Activated CD8-positive, alpha-beta memory T cell treated with anti-CD3 and anti-CD28 coated beads, Interleukin-2, amount 50 U/mL, for 1 hour (primary cell): ENCODE results near the gene AMH.
"Not testable (repeated sequence)": the region's sequence is repeated elsewhere in the genome, so short reads cannot be mapped to it uniquely, and the experiment has no call there.

Experiments
- DNase-seq: peaks from one replicate; pipeline ENCODE4 v3.0.0-alpha.2; 2020; ENCODE audit errors: extremely low read depth

AMH gene

GRCh38 chr19:2249010-2249866 is at the start of gene AMH:
Gene AMH (plus strand): TSS chr19:2249323. CDS start chr19:2249333, 10 bp downstream.
- no peak for DNase-seq

- no peak for DNase-seq
Measured at GRCh38 chr19:2199861-2200623, 49.1 kb upstream of the AMH start.

- DNase-seq, result not testable (repeated sequence)
Measured at GRCh38 chr19:2200624-2201294, 48.4 kb upstream of the AMH start.

GRCh38 chr19:2201473-2202148 is 47.5 kb upstream of the AMH start:
- no peak for DNase-seq

- no peak for DNase-seq
Measured at GRCh38 chr19:2202366-2202765, 46.8 kb upstream of the AMH start.

GRCh38 chr19:2207008-2207407 is 42.1 kb upstream of the AMH start:
- DNase-seq, result no peak

GRCh38 chr19:2207991-2208860 is 40.9 kb upstream of the AMH start:
- no peak for DNase-seq

- no peak for DNase-seq
Measured at GRCh38 chr19:2208975-2209374, 40.1 kb upstream of the AMH start.

- no peak for DNase-seq
Measured at GRCh38 chr19:2209408-2209807, 39.7 kb upstream of the AMH start.

GRCh38 chr19:2210206-2210605 is 38.9 kb upstream of the AMH start:
- no peak for DNase-seq

GRCh38 chr19:2210987-2211740 is 38.0 kb upstream of the AMH start:
- DNase-seq, result no peak

- no peak for DNase-seq
Measured at GRCh38 chr19:2212861-2213711, 36.0 kb upstream of the AMH start.

- no peak for DNase-seq
Measured at GRCh38 chr19:2213799-2214198, 35.3 kb upstream of the AMH start.

- DNase-seq, result no peak
Measured at GRCh38 chr19:2214251-2214650, 34.9 kb upstream of the AMH start.

GRCh38 chr19:2215281-2215751 is 33.8 kb upstream of the AMH start:
- DNase-seq, result no peak

- no peak for DNase-seq
Measured at GRCh38 chr19:2216361-2217225, 32.5 kb upstream of the AMH start.

- DNase-seq, result no peak
Measured at GRCh38 chr19:2217591-2217990, 31.5 kb upstream of the AMH start.

- no peak for DNase-seq
Measured at GRCh38 chr19:2219726-2220125, 29.4 kb upstream of the AMH start.
